ENCODE data around the gene CCDC38.
"Not testable (repeated sequence)": the region's sequence is repeated elsewhere in the genome, so short reads cannot be mapped to it uniquely, and the experiment has no call there.

The CCDC38 gene

GRCh38 chr12:95881331-95881955, 61.0 kb downstream of the CCDC38 start:
- no peak for DNase-seq

- no peak for DNase-seq
Observed at GRCh38 chr12:95880895-95881294, 61.5 kb downstream of the CCDC38 start.

- no peak for DNase-seq
Observed at GRCh38 chr12:95877622-95878021, 64.8 kb downstream of the CCDC38 start.

GRCh38 chr12:95874452-95874851, 68.0 kb downstream of the CCDC38 start:
- no peak for DNase-seq

- DNase-seq, result no peak
Observed at GRCh38 chr12:95870897-95871296, 71.5 kb downstream of the CCDC38 start.

- DNase-seq, result no peak
Observed at GRCh38 chr12:95863337-95863736, 79.1 kb downstream of the CCDC38 start.

- DNase-seq, result no peak
Observed at GRCh38 chr12:95862038-95862437, 80.4 kb downstream of the CCDC38 start.

GRCh38 chr12:95859947-95860850, 82.2 kb downstream of the CCDC38 start:
- no peak for DNase-seq

- DNase-seq, result no peak
Observed at GRCh38 chr12:95859344-95859816, 83.0 kb downstream of the CCDC38 start.

GRCh38 chr12:95858451-95859343, 83.7 kb downstream of the CCDC38 start, which contains the start of gene SNRPF:
SNRPF (plus strand) TSS chr12:95858952; CDS start chr12:95859074, 122 bp downstream.
- peak; percentile 99 for DNase-seq

- DNase-seq, result no peak
Observed at GRCh38 chr12:95857799-95858198, 84.6 kb downstream of the CCDC38 start.

GRCh38 chr12:95857156-95857555, 85.3 kb downstream of the CCDC38 start:
- DNase-seq, result no peak

- DNase-seq, result no peak
Observed at GRCh38 chr12:95852133-95852532, 90.3 kb downstream of the CCDC38 start.

GRCh38 chr12:95851606-95852005, 90.8 kb downstream of the CCDC38 start:
- DNase-seq, result no peak

GRCh38 chr12:95848575-95849388, 93.6 kb downstream of the CCDC38 start:
- no peak for DNase-seq

GRCh38 chr12:95842426-95842825, 100.0 kb downstream of the CCDC38 start:
- not testable (repeated sequence) for DNase-seq

GRCh38 chr12:95838125-95838524, 104.3 kb downstream of the CCDC38 start:
- DNase-seq, result no peak

GRCh38 chr12:95837240-95838038, 105.0 kb downstream of the CCDC38 start:
- DNase-seq, result no peak

- DNase-seq, result no peak
Observed at GRCh38 chr12:95836630-95837239, 105.7 kb downstream of the CCDC38 start.

GRCh38 chr12:95836185-95836609, 106.2 kb downstream of the CCDC38 start:
- no peak for DNase-seq

GRCh38 chr12:95834572-95834971, 107.8 kb downstream of the CCDC38 start:
- no peak for DNase-seq

Measured in right forelimb (tissue), 1 donor.